Adipocyte (in vitro differentiated cells): Measurements from ENCODE around the gene MAPK9.

Source experiments
- DNase-seq: peaks from one replicate; pipeline ENCODE4 v3.0.0-alpha.2; 2015; ENCODE audit warnings: low read depth
- H3K27me3 ChIP-seq: replicated peaks from 2 replicates; pipeline ENCODE4 v1.7.0; 2013; ENCODE audit warnings: mild to moderate bottlenecking, low read length, moderate library complexity; ENCODE audit not compliant: control insufficient read depth, insufficient read depth
- H3K36me3 ChIP-seq: 2 replicates; pipeline ENCODE4 v1.7.0; 2013; ENCODE audit warnings: low read length, mild to moderate bottlenecking, moderate library complexity; ENCODE audit not compliant: control insufficient read depth, insufficient read depth, severe bottlenecking
- H3K4me1 ChIP-seq: 2 replicates; pipeline ENCODE4 v1.7.0; 2013; ENCODE audit warnings: mild to moderate bottlenecking, low read length, moderate library complexity; ENCODE audit not compliant: control insufficient read depth, insufficient read depth
- H3K4me3 ChIP-seq: 2 replicates; pipeline ENCODE4 v1.7.0; 2013; ENCODE audit warnings: mild to moderate bottlenecking, low read length, moderate library complexity
- H3K9ac ChIP-seq: 2 replicates; pipeline ENCODE4 v1.7.0; 2013; ENCODE audit warnings: mild to moderate bottlenecking, low read length, moderate library complexity
- H3K9me3 ChIP-seq: 2 replicates; pipeline ENCODE4 v1.7.0; 2013; ENCODE audit warnings: mild to moderate bottlenecking, low read length, moderate library complexity; ENCODE audit not compliant: control insufficient read depth

The MAPK9 gene

GRCh38 chr5:180332861-180333260, 41.0 kb upstream of the MAPK9 start:
- H3K27me3 ChIP-seq: no peaks in the 10 kb centered on the region
- H3K4me1 ChIP-seq: peaks cover 63% of the 10 kb centered on the region
- no peak overlapping the region for H3K9ac ChIP-seq
- H3K36me3 ChIP-seq: peaks cover 49% of the 10 kb centered on the region
- H3K9me3 ChIP-seq: no peaks in the 10 kb centered on the region
- no peak overlapping the region for H3K4me3 ChIP-seq
- DNase-seq: no peak

GRCh38 chr5:180332051-180332517, 40.2 kb upstream of the MAPK9 start:
- Histone ChIP-seq H3K9me3 (no peaks in the 10 kb centered on the region), H3K36me3 (peaks cover 50% of the 10 kb centered on the region), H3K4me3 (no peak overlapping the region), H3K9ac (no peak overlapping the region), H3K27me3 (no peaks in the 10 kb centered on the region), H3K4me1 (peaks cover 59% of the 10 kb centered on the region)
- DNase-seq: no peak

- Histone ChIP-seq H3K9me3 (no peaks in the 10 kb centered on the region), H3K4me3 (peak overlapping the region; percentile 33)
These were observed 39.7 kb upstream of the MAPK9 start for GRCh38 chr5:180331647-180331950.

GRCh38 chr5:180330810-180331646, 39.1 kb upstream of the MAPK9 start:
- peak overlapping the region; percentile 33 for H3K4me3 ChIP-seq
- H3K9ac ChIP-seq: peak overlapping the region; percentile 39
- peaks cover 43% of the 10 kb centered on the region for H3K36me3 ChIP-seq
- peaks cover 59% of the 10 kb centered on the region for H3K4me1 ChIP-seq
- peak; percentile 90 for DNase-seq
- no peaks in the 10 kb centered on the region for H3K27me3 ChIP-seq
- H3K9me3 ChIP-seq: no peaks in the 10 kb centered on the region

More at GRCh38 chr5:180331647-180331950, 39.7 kb upstream of the MAPK9 start:
- Histone ChIP-seq H3K36me3 (peaks cover 46% of the 10 kb centered on the region), H3K4me1 (peaks cover 59% of the 10 kb centered on the region), H3K27me3 (no peaks in the 10 kb centered on the region), H3K9ac (peak overlapping the region; percentile 39)
- peak; percentile 25 for DNase-seq

GRCh38 chr5:180330270-180330648, 38.4 kb upstream of the MAPK9 start:
- DNase-seq: no peak
- peak overlapping the region; percentile 26 for H3K4me3 ChIP-seq
- H3K27me3 ChIP-seq: no peaks in the 10 kb centered on the region
- peaks cover 40% of the 10 kb centered on the region for H3K36me3 ChIP-seq
- H3K4me1 ChIP-seq: peaks cover 59% of the 10 kb centered on the region
- no peaks in the 10 kb centered on the region for H3K9me3 ChIP-seq
- H3K9ac ChIP-seq: peak overlapping the region; percentile 65

- H3K36me3 ChIP-seq: peaks cover 38% of the 10 kb centered on the region
These were observed 37.9 kb upstream of the MAPK9 start for GRCh38 chr5:180329606-180330269.

GRCh38 chr5:180329138-180329435, 37.2 kb upstream of the MAPK9 start:
- peaks cover 36% of the 10 kb centered on the region for H3K36me3 ChIP-seq

More at GRCh38 chr5:180329606-180330269, 37.9 kb upstream of the MAPK9 start:
- no peak for DNase-seq
- H3K9me3 ChIP-seq: no peaks in the 10 kb centered on the region
- H3K4me3 ChIP-seq: peak overlapping the region; percentile 26
- peak overlapping the region; percentile 65 for H3K9ac ChIP-seq
- H3K27me3 ChIP-seq: no peaks in the 10 kb centered on the region
- H3K4me1 ChIP-seq: peaks cover 53% of the 10 kb centered on the region

GRCh38 chr5:180328296-180329137, 36.6 kb upstream of the MAPK9 start:
- H3K27me3 ChIP-seq: no peaks in the 10 kb centered on the region
- H3K9me3 ChIP-seq: no peaks in the 10 kb centered on the region
- H3K36me3 ChIP-seq: peaks cover 41% of the 10 kb centered on the region
- no peak overlapping the region for H3K9ac ChIP-seq
- H3K4me1 ChIP-seq: peaks cover 46% of the 10 kb centered on the region
- peak; percentile 74 for DNase-seq
- H3K4me3 ChIP-seq: no peak overlapping the region

More at GRCh38 chr5:180329138-180329435, 37.2 kb upstream of the MAPK9 start:
- no peak for DNase-seq
- Histone ChIP-seq H3K9me3 (no peaks in the 10 kb centered on the region), H3K9ac (peak overlapping the region; percentile 65), H3K4me3 (no peak overlapping the region), H3K27me3 (no peaks in the 10 kb centered on the region), H3K4me1 (peaks cover 52% of the 10 kb centered on the region)

GRCh38 chr5:180326989-180327565, 35.2 kb upstream of the MAPK9 start:
- Histone ChIP-seq H3K36me3 (peaks cover 52% of the 10 kb centered on the region), H3K27me3 (no peaks in the 10 kb centered on the region), H3K9ac (no peak overlapping the region), H3K9me3 (no peaks in the 10 kb centered on the region), H3K4me1 (peaks cover 33% of the 10 kb centered on the region), H3K4me3 (no peak overlapping the region)
- no peak for DNase-seq

GRCh38 chr5:180324601-180324950, 32.7 kb upstream of the MAPK9 start:
- no peak for DNase-seq
- H3K9ac ChIP-seq: no peak overlapping the region

More at GRCh38 chr5:180324601-180324950, 32.7 kb upstream of the MAPK9 start:
- H3K4me3 ChIP-seq: no peak overlapping the region
- peaks cover 63% of the 10 kb centered on the region for H3K36me3 ChIP-seq
- peaks cover 13% of the 10 kb centered on the region for H3K4me1 ChIP-seq
- H3K27me3 ChIP-seq: no peaks in the 10 kb centered on the region
- no peaks in the 10 kb centered on the region for H3K9me3 ChIP-seq
